GM23338 (cell line): Measurements from ENCODE around the gene RNF41. TPM values are rescaled to one million over a fixed set of nuclear protein-coding genes. Genes with fewer than 3 reads are reported as not detected.

ENCODE experiments used
- ATAC-seq: fragments of 200-7000 bp; cut with Tn5 transposase; 3 replicates; pipeline ENCODE4 v1.9.1; 2020
- DNase-seq: peaks from one replicate; pipeline ENCODE4 v3.0.0-alpha.2; 2015; ENCODE audit warnings: low spot score
- H2AFZ ChIP-seq: fragments of 200-600 bp; sonication (generic); 2 replicates; pipeline ENCODE4 v1.8.0; 2016; ENCODE audit warnings: antibody characterized with exemption, mild to moderate bottlenecking, moderate library complexity
- H3F3A ChIP-seq: fragments of 200-600 bp; sonication (generic); replicated peaks from 2 replicates; pipeline ENCODE4 v1.8.0; 2017; ENCODE audit warnings: antibody characterized with exemption, mixed run types, low read depth
- H3K27ac ChIP-seq: fragments of 200-600 bp; sonication (generic); 2 replicates; pipeline ENCODE4 v1.6.1; 2016; ENCODE audit warnings: low read depth
- H3K27me3 ChIP-seq: fragments of 200-600 bp; sonication (generic); 2 replicates; pipeline ENCODE4 v1.8.0; 2016; ENCODE audit warnings: mild to moderate bottlenecking, mixed run types, moderate library complexity; ENCODE audit not compliant: insufficient read depth
- H3K36me3 ChIP-seq: fragments of 200-600 bp; sonication (generic); 2 replicates; pipeline ENCODE4 v1.8.0; 2016; ENCODE audit warnings: mild to moderate bottlenecking; ENCODE audit not compliant: insufficient read depth
- H3K4me1 ChIP-seq: fragments of 200-600 bp; sonication (generic); 2 replicates; pipeline ENCODE4 v1.8.0; 2016; ENCODE audit warnings: mild to moderate bottlenecking, moderate library complexity; ENCODE audit not compliant: insufficient read depth
- H3K4me2 ChIP-seq: fragments of 200-600 bp; sonication (generic); 2 replicates; pipeline ENCODE4 v1.7.1; 2017; ENCODE audit warnings: mixed run types
- H3K4me3 ChIP-seq: fragments of 200-600 bp; sonication (generic); 2 replicates; pipeline ENCODE4 v1.6.1; 2016; ENCODE audit warnings: mixed run types
- H3K79me2 ChIP-seq: fragments of 200-600 bp; sonication (generic); replicated peaks from 2 replicates; pipeline ENCODE4 v1.8.0; 2017; ENCODE audit warnings: mild to moderate bottlenecking; ENCODE audit not compliant: insufficient read depth
- H3K9me2 ChIP-seq: fragments of 200-600 bp; sonication (generic); 2 replicates; pipeline ENCODE4 v1.8.0; 2017; ENCODE audit not compliant: insufficient read depth
- H4K20me1 ChIP-seq: fragments of 200-600 bp; sonication (generic); replicated peaks from 2 replicates; pipeline ENCODE4 v1.8.0; 2017; ENCODE audit warnings: mild to moderate bottlenecking; ENCODE audit not compliant: insufficient read depth
- H3K27ac Mint-ChIP-seq: 2 replicates; pipeline ENCODE4 v1.8.0; 2020; ENCODE audit warnings: inconsistent platforms, mild to moderate bottlenecking, moderate library complexity, mixed read lengths
- H3K27me3 Mint-ChIP-seq: 3 replicates; pipeline ENCODE4 v1.8.0; 2022; ENCODE audit warnings: low read depth, mild to moderate bottlenecking, moderate library complexity, mixed read lengths, inconsistent platforms; ENCODE audit not compliant: insufficient read depth, poor library complexity
- H3K36me3 Mint-ChIP-seq: 3 replicates; pipeline ENCODE4 v1.8.0; 2021; ENCODE audit warnings: low read depth, mild to moderate bottlenecking, inconsistent platforms, moderate library complexity, mixed read lengths
- H3K4me1 Mint-ChIP-seq: 3 replicates; pipeline ENCODE4 v1.8.0; 2020; ENCODE audit warnings: mild to moderate bottlenecking, inconsistent platforms, mixed read lengths
- H3K4me3 Mint-ChIP-seq: 3 replicates; pipeline ENCODE4 v1.8.0; 2021; ENCODE audit warnings: moderate library complexity, mild to moderate bottlenecking, inconsistent platforms, mixed read lengths
- H3K9me3 Mint-ChIP-seq: 3 replicates; pipeline ENCODE4 v1.8.0; 2020; ENCODE audit warnings: moderate library complexity, mild to moderate bottlenecking, inconsistent platforms, mixed read lengths
- CREB1 ChIP-seq: fragments of 250-450 bp; sonication (Bioruptor Pico); IDR thresholded peaks from 2 replicates; pipeline ENCODE4 v1.5.0; 2020; ENCODE audit warnings: low read depth, mild to moderate bottlenecking, moderate library complexity
- EZH2 ChIP-seq: fragments of 200-600 bp; sonication (generic); IDR thresholded peaks from one replicate; pipeline ENCODE4 v1.8.0; 2017; ENCODE audit warnings: antibody characterized with exemption, mild to moderate bottlenecking, low read depth; ENCODE audit not compliant: unreplicated experiment
- EZH2phosphoT487 ChIP-seq: fragments of 200-600 bp; sonication (generic); IDR thresholded peaks from one replicate; pipeline ENCODE4 v1.8.1; 2018; ENCODE audit warnings: antibody characterized with exemption; ENCODE audit not compliant: unreplicated experiment
- JUNB ChIP-seq: IDR thresholded peaks from one replicate; pipeline ENCODE4 v1.6.1; 2016; ENCODE audit warnings: antibody characterized with exemption; ENCODE audit not compliant: unreplicated experiment
- NANOG ChIP-seq: IDR thresholded peaks from 2 replicates; pipeline ENCODE4 v1.6.1; 2016; ENCODE audit warnings: antibody characterized with exemption, borderline replicate concordance
- POLR2AphosphoS5 ChIP-seq: IDR thresholded peaks from 2 replicates; pipeline ENCODE4 v1.6.1; 2016; ENCODE audit warnings: antibody characterized with exemption, low read depth
- STAT1 ChIP-seq: IDR thresholded peaks from one replicate; pipeline ENCODE4 v1.6.1; 2016; ENCODE audit warnings: antibody characterized with exemption; ENCODE audit not compliant: unreplicated experiment
- ZNF114 ChIP-seq: fragments of 250-450 bp; sonication (Bioruptor Pico); IDR thresholded peaks from 2 replicates; pipeline ENCODE4 v1.5.0; 2020; ENCODE audit warnings: mild to moderate bottlenecking, moderate library complexity
- ZNF331 ChIP-seq: fragments of 250-450 bp; sonication (Bioruptor Pico); IDR thresholded peaks from 2 replicates; pipeline ENCODE4 v1.5.0; 2020; ENCODE audit warnings: low read depth, mild to moderate bottlenecking, moderate library complexity
- polyA plus RNA-seq: library from polyadenylated mRNA; unstranded; fragments of >200 nt; fragmentation: Nextera tagmentation; extraction: Ambion mirVana; gene quantifications from 2 replicates; pipeline ENCODE4 v1.2.1, GENCODE V29; 2016
- total RNA-seq: library from RNA; depleted of rRNA; stranded (reverse); fragments of >200 nt; shearing (Covaris generic); gene quantifications from 2 replicates; pipeline ENCODE4 v1.2.3, GENCODE V29; 2014
- TF ChIP-seq, protein P1 (sequence below): IDR thresholded peaks from one replicate; pipeline ENCODE4 v1.6.1; 2018; ENCODE audit warnings: antibody characterized with exemption; ENCODE audit not compliant: unreplicated experiment
- TF ChIP-seq, protein P2 (sequence below): fragments of 250-450 bp; sonication (Bioruptor Pico); IDR thresholded peaks from 2 replicates; pipeline ENCODE4 v1.5.0; 2020; ENCODE audit warnings: mild to moderate bottlenecking, moderate library complexity

Gene RNF41
- total and polyA plus RNA-seq, 2 experiments from 2014 or later, result 15.3 to 77.1 TPM

DNA sequence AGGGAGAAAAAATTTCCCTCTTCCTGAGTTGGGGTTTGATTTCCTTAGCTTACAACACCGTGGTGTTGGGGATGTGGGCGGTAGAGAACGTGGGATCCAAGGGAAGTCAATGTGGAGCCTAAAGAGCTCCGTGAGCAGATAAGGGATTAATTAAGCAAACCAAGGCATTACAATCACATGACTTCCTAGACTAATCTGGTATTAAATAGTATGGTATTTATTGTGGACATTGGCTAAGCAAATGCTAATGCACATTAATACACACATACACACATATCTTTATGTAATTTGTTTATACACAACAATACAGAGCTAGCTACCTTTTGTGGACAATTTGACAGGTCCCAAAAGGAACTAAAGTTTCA, 791 bp upstream of the RNF41 start:
- Histone ChIP-seq H3K36me3 (0 out of 2 replicates have a peak, but pooled peaks cover 2% of the 10 kb centered on the region), H3F3A (peaks cover 20% of the 10 kb centered on the region; the same call in 1 of the 2 replicates), H3K4me2 (peak overlapping the region; percentile 90), H3K27ac (peak overlapping the region; percentile 98), H2AFZ (no peak overlapping the region), H3K9me2 (no peaks in the 10 kb centered on the region), H3K79me2 (peaks cover 37% of the 10 kb centered on the region), H4K20me1 (peaks cover 3% of the 10 kb centered on the region; the same call in 1 of the 2 replicates), H3K27me3 (no peaks in the 10 kb centered on the region), H3K4me3 (peak overlapping the region; percentile 74), H3K4me1 (peaks cover 30% of the 10 kb centered on the region)
- H3K36me3 Mint-ChIP-seq, result peaks cover 20% of the 10 kb centered on the region
- H3K9me3 Mint-ChIP-seq, result peaks cover 3% of the 10 kb centered on the region; the same call in 1 of the 3 replicates
- ATAC-seq (no peak), DNase-seq (no peak)
- peaks cover 34% of the 10 kb centered on the region for H3K4me1 Mint-ChIP-seq
- peak overlapping the region; percentile 93 for H3K4me3 Mint-ChIP-seq
- TF ChIP-seq, protein P1, sequence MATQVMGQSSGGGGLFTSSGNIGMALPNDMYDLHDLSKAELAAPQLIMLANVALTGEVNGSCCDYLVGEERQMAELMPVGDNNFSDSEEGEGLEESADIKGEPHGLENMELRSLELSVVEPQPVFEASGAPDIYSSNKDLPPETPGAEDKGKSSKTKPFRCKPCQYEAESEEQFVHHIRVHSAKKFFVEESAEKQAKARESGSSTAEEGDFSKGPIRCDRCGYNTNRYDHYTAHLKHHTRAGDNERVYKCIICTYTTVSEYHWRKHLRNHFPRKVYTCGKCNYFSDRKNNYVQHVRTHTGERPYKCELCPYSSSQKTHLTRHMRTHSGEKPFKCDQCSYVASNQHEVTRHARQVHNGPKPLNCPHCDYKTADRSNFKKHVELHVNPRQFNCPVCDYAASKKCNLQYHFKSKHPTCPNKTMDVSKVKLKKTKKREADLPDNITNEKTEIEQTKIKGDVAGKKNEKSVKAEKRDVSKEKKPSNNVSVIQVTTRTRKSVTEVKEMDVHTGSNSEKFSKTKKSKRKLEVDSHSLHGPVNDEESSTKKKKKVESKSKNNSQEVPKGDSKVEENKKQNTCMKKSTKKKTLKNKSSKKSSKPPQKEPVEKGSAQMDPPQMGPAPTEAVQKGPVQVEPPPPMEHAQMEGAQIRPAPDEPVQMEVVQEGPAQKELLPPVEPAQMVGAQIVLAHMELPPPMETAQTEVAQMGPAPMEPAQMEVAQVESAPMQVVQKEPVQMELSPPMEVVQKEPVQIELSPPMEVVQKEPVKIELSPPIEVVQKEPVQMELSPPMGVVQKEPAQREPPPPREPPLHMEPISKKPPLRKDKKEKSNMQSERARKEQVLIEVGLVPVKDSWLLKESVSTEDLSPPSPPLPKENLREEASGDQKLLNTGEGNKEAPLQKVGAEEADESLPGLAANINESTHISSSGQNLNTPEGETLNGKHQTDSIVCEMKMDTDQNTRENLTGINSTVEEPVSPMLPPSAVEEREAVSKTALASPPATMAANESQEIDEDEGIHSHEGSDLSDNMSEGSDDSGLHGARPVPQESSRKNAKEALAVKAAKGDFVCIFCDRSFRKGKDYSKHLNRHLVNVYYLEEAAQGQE, result no peak
- TF ChIP-seq ZNF114 (no peak), CREB1 (no peak), ZNF331 (no peak), POLR2AphosphoS5 (no peak), NANOG (no peak)
- peak overlapping the region; percentile 99 for H3K27ac Mint-ChIP-seq
- peaks cover 5% of the 10 kb centered on the region for H3K27me3 Mint-ChIP-seq

DNA sequence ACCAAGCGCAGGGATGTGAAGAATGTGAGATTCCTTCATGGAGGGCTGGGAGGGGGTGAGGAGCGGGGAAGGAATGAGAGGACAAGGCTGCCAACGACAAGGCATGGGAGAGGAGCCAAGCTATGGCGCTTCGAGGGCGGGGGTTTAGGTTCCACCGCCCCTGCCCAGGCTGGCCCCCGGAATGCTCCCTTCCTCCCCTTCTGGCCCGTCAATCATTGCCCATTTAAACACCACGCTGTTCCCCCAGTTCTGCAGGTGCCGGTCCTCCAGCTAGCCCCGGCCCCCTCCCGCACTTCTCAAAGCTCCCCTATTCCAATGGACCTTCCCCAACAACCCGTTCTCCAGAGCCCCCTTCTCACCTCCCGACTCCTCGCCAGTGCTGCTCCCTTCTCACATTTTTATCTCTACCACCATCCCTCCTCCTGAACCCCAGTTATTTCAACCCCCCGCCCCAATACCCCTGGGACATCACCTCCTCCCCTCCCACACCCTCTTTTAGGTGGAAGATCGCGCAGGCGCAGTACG, 428 bp downstream of the RNF41 start:
- Histone ChIP-seq H3K4me2 (peak overlapping the region; percentile 90), H3K27ac (peak overlapping the region; percentile 98), H4K20me1 (peaks cover 6% of the 10 kb centered on the region), H3K27me3 (no peaks in the 10 kb centered on the region), H3K9me2 (no peaks in the 10 kb centered on the region), H3K4me3 (peak overlapping the region; percentile 74), H3F3A (peaks cover 20% of the 10 kb centered on the region; the same call in 1 of the 2 replicates), H3K36me3 (peaks cover 7% of the 10 kb centered on the region), H3K4me1 (peaks cover 30% of the 10 kb centered on the region), H3K79me2 (peaks cover 45% of the 10 kb centered on the region), H2AFZ (no peak overlapping the region)
- Mint-ChIP-seq H3K36me3 (peaks cover 28% of the 10 kb centered on the region), H3K4me1 (peaks cover 34% of the 10 kb centered on the region), H3K27ac (peak overlapping the region; percentile 99), H3K4me3 (peak overlapping the region; percentile 93), H3K9me3 (peaks cover 3% of the 10 kb centered on the region; the same call in 1 of the 3 replicates), H3K27me3 (peaks cover 5% of the 10 kb centered on the region)
- DNase-seq (peak; percentile 81), ATAC-seq (peak; percentile 13)
- no peak for TF ChIP-seq CREB1
- TF ChIP-seq EZH2, result no peak
- TF ChIP-seq, protein P2, sequence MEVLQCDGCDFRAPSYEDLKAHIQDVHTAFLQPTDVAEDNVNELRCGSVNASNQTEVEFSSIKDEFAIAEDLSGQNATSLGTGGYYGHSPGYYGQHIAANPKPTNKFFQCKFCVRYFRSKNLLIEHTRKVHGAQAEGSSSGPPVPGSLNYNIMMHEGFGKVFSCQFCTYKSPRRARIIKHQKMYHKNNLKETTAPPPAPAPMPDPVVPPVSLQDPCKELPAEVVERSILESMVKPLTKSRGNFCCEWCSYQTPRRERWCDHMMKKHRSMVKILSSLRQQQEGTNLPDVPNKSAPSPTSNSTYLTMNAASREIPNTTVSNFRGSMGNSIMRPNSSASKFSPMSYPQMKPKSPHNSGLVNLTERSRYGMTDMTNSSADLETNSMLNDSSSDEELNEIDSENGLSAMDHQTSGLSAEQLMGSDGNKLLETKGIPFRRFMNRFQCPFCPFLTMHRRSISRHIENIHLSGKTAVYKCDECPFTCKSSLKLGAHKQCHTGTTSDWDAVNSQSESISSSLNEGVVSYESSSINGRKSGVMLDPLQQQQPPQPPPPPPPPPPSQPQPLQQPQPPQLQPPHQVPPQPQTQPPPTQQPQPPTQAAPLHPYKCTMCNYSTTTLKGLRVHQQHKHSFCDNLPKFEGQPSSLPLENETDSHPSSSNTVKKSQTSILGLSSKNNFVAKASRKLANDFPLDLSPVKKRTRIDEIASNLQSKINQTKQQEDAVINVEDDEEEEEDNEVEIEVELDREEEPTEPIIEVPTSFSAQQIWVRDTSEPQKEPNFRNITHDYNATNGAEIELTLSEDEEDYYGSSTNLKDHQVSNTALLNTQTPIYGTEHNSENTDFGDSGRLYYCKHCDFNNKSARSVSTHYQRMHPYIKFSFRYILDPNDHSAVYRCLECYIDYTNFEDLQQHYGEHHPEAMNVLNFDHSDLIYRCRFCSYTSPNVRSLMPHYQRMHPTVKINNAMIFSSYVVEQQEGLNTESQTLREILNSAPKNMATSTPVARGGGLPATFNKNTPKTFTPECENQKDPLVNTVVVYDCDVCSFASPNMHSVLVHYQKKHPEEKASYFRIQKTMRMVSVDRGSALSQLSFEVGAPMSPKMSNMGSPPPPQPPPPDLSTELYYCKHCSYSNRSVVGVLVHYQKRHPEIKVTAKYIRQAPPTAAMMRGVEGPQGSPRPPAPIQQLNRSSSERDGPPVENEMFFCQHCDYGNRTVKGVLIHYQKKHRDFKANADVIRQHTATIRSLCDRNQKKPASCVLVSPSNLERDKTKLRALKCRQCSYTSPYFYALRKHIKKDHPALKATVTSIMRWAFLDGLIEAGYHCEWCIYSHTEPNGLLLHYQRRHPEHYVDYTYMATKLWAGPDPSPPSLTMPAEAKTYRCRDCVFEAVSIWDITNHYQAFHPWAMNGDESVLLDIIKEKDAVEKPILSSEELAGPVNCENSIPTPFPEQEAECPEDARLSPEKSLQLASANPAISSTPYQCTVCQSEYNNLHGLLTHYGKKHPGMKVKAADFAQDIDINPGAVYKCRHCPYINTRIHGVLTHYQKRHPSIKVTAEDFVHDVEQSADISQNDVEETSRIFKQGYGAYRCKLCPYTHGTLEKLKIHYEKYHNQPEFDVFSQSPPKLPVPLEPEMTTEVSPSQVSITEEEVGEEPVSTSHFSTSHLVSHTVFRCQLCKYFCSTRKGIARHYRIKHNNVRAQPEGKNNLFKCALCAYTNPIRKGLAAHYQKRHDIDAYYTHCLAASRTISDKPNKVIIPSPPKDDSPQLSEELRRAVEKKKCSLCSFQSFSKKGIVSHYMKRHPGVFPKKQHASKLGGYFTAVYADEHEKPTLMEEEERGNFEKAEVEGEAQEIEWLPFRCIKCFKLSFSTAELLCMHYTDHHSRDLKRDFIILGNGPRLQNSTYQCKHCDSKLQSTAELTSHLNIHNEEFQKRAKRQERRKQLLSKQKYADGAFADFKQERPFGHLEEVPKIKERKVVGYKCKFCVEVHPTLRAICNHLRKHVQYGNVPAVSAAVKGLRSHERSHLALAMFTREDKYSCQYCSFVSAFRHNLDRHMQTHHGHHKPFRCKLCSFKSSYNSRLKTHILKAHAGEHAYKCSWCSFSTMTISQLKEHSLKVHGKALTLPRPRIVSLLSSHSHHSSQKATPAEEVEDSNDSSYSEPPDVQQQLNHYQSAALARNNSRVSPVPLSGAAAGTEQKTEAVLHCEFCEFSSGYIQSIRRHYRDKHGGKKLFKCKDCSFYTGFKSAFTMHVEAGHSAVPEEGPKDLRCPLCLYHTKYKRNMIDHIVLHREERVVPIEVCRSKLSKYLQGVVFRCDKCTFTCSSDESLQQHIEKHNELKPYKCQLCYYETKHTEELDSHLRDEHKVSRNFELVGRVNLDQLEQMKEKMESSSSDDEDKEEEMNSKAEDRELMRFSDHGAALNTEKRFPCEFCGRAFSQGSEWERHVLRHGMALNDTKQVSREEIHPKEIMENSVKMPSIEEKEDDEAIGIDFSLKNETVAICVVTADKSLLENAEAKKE (CRISPR knock-in tag), result no peak
- no peak for TF ChIP-seq NANOG
- TF ChIP-seq EZH2phosphoT487, result no peak
- no peak for TF ChIP-seq STAT1
- no peak for TF ChIP-seq ZNF331
- TF ChIP-seq JUNB, result no peak
